Measurements from ENCODE around the gene CEP85L.

CEP85L gene

GRCh38 chr6:118535176-118535844 lies 116.1 kb downstream of the CEP85L start:
- DNase-seq = no peak

DNA sequence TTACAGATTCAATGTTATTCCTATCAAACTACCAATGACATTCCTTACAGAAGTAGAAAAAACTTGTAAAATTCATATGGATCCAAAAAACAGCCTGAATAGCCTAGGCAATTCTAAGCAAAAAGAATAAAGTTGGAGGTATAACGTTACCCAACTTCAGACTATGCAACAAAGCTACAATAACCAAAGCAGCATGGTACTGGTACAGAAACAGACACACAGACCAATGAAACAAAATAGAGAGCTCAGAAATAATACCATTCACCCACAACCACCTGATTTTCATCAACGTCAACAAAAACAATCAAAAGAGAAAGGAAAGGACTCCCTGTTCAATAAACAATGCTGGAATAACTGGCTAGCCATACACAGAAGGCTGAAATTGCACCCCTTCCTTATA lies 120.4 kb downstream of the CEP85L start:
- DNase-seq = no peak

GRCh38 chr6:118529756-118530155 lies 121.6 kb downstream of the CEP85L start:
- DNase-seq = no peak

GRCh38 chr6:118528129-118528528 lies 123.3 kb downstream of the CEP85L start:
- no peak for DNase-seq

GRCh38 chr6:118525913-118526780 lies 125.2 kb downstream of the CEP85L start:
- DNase-seq = no peak

GRCh38 chr6:118524686-118525085 lies 126.7 kb downstream of the CEP85L start:
- no peak for DNase-seq

DNA sequence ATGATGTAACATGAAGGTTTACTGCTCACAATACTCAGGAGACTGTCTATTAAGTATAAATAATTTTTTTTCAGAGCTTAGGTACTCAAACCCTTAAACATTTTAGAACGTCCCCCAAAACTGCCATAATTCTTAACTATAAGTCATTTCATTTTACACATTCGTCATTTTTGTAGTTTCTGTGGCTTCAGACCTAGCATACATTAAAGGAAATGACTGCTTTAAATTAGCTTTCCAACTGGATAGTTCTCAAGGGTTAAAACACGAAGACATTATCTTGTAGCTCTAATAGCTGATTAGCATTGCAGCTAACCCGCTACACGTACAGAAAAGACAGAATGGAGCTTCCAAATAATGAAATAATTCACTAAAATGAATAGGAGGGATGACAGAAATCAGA lies 128.2 kb downstream of the CEP85L start:
- DNase-seq = no peak

- DNase-seq = no peak
Measured at GRCh38 chr6:118522422-118522821, 129.0 kb downstream of the CEP85L start.

GRCh38 chr6:118514689-118515088 lies 136.7 kb downstream of the CEP85L start:
- no peak for DNase-seq

GRCh38 chr6:118511930-118512715 lies 139.3 kb downstream of the CEP85L start:
- DNase-seq = no peak

DNA sequence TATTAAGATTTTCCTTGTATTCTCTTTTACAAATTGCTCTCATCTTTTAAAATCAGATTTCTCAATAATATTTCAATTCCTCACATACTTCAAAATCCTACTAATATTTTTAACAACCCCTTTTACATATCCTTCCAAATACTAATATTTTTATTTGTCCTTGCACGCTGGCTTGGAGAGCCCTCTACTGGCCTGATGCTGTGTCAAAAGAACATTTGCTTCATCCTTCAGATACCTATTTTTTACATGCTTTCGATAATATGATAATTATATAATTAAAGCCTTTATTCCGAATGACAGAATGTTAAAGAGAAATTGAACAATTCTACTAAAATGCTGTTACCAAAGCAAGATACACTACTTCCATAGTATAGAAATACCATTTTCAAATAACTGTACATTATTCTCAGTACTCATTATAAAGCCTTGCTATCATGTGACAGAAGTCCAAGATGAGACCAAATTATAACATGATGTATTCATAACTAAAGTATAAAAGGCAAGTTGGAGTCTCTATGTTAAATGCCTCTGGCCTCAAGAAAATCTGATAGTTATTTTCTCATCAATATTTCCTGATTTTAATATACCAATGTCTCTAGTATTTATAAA lies 142.3 kb downstream of the CEP85L start:
- peak; percentile 66 for DNase-seq

DNA sequence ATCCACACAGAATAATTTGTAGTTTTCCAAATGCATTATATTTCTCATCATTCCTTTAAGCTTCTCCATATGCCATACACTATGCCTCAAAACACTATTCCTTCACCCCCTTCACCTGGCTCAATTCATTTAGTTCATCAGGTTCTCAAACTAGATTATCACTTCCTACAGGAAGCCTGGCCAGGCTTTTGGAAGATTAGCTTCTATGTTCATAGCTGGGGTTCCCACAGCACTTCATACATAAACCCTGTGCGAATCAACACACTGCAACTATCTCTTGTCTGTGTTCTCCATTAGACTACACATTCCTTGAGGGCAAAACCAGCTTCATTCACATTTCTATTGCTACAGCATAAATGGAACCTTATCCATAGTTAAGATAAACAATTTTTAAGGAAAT lies 143.8 kb downstream of the CEP85L start:
- no peak for DNase-seq

DNA sequence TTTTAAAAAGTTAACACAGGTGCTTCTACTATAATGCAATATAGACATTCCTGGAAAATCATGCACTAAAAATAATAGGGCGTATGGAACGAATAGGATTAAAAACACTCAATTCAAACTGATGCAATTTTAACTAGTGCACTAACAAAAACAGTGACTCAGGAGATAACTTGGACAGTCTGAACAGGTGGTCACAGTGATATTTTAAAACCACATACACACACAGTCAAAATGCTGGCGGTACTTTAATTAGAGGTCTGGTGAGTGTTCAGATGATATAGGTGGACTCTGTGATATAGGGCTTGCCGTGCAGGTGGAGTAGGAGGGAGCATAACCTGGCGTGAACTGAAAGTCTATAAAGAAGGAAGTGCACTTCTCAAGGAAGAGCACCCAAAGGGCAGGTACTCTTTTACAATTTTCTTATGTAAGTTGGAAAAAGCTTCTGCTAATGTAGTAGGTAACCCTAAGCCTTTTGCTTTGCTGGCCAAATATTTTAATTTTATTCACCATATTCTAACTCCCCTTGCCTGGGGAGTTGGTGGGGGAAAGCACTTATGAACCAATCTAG lies 145.2 kb downstream of the CEP85L start:
- no peak for DNase-seq

- no peak for DNase-seq
Measured at GRCh38 chr6:118505656-118506055, 145.7 kb downstream of the CEP85L start.

DNA sequence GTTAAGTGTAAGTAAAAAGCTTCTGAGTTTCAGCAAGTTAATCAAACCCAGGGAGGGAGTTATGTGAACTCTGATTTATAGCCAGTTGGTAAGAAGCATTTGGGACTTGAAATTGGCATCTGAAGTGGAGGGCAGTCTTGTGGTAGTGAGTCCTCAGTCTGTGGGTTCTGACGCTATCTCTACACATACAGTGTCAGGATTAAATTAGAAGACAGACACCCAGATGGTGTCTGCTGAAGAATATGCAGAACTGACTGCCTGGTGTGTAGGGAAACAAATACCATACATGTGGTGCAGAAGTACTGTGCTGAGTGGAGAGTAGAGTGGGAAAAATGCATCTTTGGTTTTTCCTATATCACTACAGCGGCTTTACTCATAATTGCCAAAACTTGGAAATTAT lies 146.8 kb downstream of the CEP85L start:
- DNase-seq = no peak

GRCh38 chr6:118502169-118502568 lies 149.2 kb downstream of the CEP85L start:
- DNase-seq = no peak

GRCh38 chr6:118501765-118502164 lies 149.6 kb downstream of the CEP85L start:
- no peak for DNase-seq

DNA sequence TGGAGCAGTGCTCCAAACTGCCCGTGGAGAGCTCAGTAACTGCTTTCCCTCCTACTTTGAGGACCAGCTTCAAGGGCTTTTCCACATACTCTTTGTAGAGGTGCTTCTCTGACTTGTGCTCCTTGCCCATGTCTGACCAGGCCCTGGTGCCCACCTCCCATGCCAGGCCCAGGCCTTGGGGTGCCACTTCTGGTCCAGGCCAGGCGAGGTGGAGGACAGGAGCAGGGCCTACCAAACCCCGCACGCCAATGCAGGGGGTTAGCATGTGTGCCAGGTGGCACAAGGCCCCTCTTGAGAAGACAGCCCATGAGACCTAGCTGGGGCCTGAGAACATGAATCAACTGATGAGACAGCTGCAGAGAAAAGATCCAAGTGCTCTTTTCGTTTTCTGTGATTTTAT lies 150.3 kb downstream of the CEP85L start:
- DNase-seq = no peak

GRCh38 chr6:118500130-118501015 lies 151.0 kb downstream of the CEP85L start:
- DNase-seq = no peak

GRCh38 chr6:118495485-118496280 lies 155.7 kb downstream of the CEP85L start:
- DNase-seq = no peak

DNA sequence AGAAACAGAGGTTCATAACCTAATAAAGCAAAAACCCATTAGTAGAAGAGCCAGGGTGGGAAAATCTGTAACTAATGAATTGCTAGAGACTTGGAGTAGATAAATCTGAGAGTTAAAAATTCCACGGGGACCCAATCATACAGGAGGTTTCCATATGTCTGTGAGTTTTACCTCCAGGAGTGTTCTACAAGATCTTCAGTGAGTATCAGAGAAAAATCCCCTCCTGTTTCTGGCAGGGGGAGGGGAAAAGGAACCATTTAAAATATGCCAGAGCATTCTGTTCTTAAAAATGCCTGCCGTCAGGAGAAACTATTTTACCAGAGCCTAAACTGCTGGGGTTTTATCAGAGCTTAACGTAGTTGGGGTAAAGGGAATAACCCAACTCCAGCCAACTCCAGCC lies 157.3 kb downstream of the CEP85L start:
- DNase-seq = no peak
